GM21381 (cell line): ENCODE data around the gene GET4.
"Not testable (repeated sequence)": the region's sequence is repeated elsewhere in the genome, so short reads cannot be mapped to it uniquely, and the experiment has no call there.

Experiments used
- ATAC-seq: cut with Tn5 transposase; IDR thresholded peaks from one replicate; pipeline ENCODE4 v1.9.1; 2021; ENCODE audit warnings: mild to moderate bottlenecking, moderate library complexity; ENCODE audit not compliant: unreplicated experiment

The GET4 gene

DNA sequence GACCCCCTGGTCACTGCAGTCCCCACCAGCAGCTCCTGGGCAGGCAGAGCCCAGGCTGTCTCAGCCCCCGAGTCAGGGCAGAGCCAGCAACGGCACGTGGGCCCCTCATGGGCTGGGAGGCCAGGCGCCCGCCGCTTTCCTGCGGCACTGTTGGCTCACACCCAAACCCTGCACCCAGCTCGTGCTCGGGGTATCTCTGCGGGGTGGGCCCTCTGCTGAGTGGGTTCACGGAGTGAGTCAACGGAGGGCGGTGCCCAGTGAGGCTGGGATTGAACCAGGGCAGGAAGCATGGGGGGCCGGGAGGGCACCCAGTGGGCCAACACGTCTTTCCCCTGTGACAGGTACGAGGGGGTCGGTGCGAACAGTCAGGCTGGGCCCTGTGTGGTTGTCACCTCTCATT is 49.2 kb downstream of the GET4 start:
- no peak for ATAC-seq

DNA sequence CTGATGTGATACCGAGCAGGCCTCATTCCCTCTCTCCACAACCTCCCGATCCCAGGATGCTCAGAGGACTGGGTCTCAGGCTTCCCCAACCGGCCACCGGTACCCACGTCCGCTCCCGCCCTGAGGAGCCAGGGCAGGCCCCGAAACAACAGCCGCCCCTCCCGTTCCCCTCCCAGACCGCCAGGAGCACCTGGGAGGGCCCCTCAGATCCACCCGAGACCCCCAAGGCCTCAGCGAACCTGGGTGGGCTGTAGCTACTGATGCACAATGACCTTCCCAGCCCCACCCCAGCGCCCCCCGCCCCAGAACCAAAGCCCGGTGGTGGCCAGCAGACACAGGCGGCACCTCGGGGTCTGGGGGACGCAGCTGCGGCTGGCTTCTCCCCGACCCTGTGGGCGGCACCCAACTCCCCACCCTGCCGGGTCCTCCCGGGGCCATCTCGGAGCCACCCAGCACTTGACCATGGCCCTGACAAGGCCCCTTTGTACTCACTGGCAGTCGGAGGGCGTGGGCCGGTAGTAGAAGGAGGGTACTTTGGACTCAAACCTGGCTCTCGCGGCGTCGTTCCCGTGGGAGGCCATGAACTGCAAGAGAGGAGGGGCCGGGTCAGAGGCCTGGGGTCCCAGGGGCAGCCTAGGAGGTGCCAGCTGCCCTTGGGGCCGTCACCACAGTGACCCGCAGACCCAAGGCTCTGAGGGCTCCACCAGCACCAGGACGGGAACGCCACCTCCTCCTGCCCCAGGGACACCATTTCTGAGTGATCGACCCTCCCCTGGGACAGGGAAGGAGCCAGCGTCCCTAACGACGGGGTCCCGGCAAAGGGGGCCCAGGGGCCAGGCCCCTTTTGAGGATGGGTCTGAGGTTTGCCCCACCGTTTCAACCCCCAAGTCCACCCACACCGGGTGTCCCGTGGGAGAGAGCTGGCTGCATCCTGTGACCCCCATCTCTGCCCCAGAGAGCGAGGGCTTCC is 50.0 kb downstream of the GET4 start:
- no peak for ATAC-seq

DNA sequence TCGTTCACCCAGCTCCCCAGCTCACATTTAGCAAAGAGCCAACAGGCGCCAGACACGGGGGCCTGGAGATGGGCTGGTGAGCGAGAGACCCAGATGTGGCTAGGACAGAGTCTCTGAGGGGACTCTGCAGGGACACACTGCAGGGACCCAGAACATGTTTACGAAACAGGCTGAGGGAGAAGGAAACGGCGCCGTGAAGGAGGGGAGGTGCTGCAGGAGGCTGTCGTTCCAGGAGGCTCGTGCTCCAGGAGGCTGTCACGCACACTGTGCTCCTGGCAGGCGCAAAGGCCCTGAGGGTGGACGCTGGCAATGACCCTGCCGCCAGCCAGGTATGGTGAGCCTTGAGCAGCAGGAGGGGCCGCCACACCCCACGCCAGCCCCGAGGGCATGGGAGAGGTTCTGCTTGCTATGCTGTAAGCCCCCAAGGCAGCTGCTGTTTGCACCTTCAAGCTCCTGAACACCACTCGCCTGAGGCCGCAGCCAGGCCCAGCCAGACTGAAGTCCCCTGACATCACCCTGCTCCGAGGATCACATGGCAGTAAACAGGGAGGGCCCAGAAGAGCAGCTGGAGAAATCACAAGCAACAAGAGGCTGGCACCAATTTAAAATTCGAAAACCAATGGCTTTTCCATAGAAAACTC is 50.8 kb downstream of the GET4 start:
- no peak for ATAC-seq

DNA sequence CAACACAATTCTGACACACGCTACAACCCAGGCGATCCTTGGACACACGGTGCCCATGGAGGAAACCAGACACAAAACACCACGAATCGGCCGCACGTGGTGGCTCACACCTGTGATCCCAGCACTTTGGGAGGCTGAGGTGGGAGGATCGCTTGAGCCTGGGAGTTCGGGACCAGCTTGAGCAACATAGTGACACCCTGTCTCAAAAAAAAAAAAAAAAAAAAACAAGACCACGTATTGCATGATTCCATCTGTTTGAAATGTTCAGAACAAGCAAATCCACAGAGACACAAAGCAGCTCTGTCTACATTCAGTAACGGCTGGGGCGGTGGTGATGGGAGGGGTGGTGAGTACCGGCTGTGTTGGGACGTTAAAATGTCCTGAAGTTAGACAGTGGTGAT is 53.0 kb downstream of the GET4 start:
- ATAC-seq = no peak

DNA sequence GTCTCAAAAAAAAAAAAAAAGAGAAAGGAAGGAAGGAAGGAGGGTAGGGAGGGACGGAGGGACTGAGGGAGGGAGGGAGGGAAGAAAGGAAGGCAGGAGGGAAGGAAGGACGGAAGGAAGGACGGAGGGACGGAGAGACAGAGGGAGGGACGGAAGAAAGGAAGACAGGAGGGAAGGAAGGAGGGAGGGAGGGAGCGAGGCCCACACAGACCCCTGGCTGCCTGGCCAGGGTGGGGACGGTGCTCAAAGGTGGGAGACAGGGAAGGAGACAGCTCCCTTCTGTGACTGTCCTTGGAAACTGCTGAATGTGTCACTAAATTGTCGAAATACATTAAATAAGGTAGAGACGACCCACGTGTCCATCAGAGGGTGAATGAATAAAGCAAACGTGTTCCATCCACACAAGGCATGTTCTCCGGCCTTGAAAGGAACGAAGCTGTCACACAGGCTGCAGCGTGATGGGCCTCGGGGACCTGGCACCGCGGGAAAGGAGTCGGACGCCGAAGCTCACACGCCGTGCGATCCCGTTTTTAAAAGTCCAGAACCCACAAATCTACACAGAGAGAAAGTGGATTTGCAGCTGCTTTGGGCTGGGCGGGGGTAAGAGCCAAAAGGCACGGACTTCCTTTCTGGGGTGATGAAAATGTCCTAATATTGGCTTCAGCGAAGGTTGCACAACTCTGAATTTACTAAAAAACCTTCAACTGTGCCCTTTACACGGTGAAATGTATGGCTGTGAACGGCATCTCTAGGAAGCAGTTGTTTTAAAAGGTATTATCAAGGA is 54.8 kb downstream of the GET4 start:
- no peak for ATAC-seq

DNA sequence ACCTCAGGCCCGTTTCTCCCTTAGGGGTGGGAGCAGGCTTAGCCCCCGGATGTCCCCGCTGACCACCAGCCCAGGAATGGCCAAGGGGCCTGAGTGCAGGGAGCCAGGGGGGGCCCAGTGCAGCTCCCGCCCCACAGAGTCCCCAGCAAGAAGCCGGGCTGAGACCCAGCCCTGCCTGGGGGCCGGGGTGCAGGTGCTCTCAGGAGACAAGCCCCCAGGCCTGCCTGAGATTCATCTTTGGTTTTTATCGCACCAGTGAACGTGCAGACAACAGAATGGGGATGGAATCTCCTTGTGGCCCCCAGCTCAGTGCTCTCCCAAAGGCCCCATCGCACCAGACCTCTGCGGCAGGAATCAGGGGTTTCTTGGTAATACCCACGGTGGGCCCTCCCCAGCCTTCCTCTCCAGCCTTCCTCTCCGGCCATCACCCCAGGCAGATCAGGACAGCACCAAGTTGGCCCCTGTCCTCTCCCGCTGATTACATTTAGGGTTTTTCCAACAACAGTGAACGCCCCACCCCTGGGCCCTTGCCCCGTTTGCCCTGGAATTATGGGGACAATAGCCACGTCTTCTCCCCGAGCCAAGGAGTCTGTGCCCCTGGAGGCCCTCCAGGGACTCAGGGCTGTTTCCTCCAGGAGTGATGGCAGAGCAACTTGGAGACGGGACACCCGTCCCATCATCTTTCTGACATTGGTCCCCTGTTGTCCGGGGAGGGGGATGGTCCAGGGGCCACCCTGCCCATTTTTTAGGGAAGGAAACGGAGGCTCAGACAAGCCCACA is 55.7 kb downstream of the GET4 start:
- no peak for ATAC-seq

DNA sequence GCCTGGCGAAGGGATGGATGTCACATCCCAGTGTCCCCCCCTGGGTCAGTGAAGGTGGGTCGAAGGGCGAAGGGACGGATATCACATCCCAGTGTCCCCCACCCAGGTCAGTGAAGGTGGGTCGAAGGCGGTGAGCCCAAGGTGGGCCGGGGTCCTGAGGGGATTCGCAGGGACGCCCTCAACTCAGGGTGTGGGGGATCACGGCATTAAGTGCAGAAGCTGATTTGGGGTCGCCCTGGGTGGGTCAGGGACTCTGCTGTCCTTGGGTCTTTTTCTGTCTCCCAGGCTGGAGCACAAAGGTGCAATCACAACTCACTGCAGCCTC is 56.3 kb downstream of the GET4 start:
- no peak for ATAC-seq

DNA sequence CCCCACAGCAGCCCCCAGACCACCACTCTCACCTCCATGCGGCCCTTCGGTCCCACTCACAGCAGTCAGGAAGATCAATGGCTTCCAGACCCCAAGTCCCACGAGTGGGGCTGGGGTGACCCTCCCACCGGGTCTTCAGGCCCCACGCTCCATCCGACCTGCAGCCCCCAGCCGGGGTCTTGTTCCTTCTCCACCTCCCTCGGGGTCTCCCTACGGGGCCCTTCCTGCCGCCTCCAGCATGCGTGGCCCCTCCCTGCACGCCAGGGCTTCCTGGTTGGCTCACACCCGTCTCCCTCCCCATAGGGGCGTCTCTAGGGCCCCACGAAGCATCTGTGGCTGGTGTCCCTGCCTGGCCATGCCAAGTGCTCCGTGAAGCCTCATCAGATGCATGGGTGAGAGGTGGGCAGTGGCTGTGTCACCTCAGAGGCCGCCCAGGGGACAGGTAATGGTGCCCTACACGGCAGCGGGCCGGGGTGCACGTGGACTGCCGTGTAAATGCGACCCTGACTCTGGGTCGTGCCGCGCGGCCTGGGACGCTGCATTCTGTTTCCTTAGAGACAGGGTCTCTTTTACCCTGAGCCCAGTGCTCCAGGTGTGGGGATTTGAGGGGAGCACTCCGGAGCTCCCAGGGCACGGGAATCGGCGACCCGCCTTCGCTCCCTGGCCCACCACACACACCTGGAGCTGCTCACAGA is 58.3 kb downstream of the GET4 start:
- ATAC-seq = no peak

DNA sequence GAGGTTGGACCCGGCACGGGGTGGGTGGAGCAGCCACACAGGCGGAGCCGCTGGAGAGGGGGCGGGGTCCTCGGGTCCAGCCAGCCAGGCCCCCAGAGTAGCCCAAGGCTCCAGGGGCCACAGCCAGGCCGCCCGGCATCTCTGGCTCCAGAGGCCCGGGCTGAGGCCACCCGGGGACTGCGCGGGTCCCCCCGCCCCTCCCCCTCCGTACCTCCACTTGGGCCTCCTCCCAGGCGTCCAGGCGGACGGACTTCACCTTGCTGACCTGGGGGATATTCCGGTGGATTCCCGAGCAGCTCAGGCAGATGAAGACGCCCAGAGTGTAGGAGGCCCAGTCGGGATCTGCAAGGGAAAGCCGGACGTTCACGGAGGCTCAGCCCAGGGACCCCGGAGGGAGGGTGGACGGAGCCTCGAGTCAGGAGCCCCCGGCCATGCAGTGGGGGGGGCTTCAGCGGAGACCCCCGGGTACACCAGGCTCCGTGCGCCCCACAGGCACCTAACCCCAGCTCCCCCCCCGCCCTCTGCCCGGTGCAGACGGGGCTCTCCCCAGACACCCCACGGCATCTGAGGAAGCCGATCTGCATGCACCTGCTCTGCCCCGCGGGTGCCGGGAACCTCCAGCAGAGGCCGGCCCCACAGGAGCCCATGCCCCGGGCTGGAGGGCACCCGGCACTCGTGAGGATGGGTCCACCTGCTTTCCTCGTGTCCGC is 59.0 kb downstream of the GET4 start:
- no peak for ATAC-seq

DNA sequence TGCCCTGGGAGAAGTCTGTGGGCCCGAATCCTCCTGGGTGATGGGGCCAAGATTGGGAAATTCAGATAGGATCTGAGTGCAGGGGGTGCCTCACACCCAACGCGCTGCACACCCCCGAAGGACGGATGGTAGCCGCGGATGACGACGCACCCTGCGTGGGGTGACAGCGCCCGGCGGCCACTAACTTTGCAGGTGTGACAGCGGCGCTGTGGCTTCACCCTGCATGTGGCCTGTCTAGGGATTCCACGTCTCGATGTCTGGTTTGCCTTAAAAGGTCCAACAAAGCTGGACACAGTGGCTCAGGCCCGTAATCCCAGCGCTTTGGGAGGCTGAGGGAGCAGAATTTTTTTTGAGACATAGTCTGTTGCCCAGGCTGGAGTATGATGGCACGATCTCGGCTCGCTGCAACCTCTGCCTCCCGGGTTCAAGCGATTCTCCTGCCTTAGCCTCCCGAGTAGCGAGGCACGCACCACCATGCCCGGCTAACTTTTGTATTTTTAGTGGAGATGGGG is 59.6 kb downstream of the GET4 start:
- no peak for ATAC-seq

DNA sequence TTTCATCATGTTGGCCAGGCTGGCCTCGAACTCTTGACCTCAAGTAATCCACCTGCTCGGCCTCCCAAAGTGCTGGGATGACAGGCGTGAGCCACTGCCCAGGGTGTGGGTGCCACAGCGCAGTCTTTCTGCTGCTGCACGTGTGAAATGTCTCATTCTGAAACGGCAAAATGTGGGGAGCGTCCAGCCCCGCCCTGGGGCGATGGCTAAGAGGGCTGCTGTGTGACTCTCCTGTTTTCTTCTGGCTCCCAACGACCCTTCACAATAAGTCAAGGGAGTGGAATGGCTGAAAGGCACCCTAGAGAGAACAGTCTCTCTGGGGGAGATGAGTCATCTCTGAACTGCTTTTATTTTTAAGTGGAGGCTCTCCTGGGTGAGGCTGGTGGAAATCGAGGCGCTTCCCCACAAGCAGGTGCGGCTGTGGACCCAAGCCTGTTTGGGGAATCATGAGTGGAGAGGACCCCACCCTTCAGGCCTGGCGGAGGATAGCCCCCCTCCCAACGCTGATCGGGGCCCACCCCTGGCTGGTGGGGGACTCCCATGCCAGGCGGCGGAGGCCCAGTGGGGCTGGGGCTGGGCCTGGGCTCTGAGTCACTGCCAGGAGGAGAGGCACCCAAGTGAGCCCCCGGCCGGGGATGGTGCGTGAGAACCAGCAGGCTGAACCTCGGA is 60.2 kb downstream of the GET4 start:
- peak; percentile 75 for ATAC-seq

DNA sequence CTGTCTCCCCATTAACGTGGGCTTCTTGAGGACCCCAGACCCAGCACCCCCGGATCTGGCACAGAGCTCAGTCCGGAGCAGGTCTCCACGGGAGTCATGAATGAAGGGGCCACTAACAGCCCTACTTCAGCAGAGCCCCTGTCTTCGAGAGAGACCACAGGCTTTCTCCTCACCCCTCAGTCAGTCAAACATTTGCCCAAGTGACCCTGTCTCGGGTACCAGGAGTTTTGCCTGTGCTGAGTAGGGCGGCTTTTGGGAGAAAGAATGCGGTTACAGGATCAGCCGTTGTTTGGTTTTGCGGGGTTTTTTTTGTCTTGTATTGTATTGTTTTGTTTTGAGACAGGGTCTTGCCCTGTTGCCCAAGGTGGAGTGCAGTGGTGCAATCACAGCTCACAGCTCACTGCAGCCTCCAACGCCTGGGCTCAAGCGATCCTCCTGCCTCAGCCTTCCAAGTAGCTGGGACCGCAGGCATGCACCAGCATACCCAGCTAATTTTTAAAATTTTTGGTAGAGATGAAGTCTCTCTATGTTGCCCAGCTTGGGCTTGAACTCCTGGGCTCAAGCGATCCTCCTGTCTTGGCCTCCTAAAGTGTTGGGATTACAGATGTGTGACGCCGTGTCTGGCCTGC is 61.6 kb downstream of the GET4 start:
- no peak for ATAC-seq

DNA sequence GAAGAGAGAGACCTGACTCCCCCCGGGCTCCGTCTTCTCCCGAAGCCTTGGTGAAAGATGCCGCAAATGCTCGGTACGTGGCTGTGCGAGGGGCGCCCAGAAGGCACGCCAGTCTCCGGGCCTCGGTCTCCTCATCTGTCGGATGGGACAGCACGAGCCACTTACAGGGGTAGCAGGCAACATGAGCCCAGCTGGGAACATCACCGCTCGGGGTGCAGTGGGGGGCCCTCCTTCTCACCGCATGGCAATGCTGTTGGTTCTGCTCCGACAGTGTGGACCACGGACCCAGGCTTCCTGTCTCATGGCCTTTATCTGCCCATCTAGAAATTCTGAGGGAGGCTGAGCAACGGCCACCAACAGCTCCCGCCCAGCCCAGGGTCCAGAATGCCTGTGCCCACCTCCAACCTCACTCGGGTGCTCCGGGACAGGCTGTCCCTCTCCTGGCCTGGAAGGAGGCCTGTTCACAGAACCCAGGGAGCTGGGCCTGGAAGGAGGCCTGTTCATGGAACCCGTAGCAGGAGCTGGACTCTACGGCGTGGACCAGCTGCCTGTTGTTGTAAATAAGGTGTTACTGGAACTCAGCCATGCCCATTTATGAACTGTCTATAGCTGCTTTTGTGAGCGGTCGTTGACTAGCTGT is 62.3 kb downstream of the GET4 start:
- no peak for ATAC-seq

DNA sequence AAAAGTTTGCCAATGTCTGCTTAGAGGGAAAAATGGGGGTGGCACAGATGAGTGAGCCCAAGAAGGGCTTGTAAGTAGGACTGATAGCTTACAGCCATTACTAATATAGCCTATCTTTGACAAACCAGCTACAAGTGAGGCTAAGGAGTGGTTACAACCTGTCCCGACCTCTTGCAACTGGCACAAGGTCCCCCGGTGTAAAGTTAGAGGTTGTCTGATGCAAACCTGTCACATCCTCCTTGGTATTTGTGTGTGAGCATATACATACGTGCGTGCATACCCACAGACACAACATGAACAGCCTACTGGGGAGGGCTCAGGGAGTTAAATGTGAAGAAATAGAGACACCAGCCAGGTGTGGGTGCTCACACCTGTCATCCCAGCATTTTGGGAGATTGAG is 63.5 kb downstream of the GET4 start:
- ATAC-seq = no peak

DNA sequence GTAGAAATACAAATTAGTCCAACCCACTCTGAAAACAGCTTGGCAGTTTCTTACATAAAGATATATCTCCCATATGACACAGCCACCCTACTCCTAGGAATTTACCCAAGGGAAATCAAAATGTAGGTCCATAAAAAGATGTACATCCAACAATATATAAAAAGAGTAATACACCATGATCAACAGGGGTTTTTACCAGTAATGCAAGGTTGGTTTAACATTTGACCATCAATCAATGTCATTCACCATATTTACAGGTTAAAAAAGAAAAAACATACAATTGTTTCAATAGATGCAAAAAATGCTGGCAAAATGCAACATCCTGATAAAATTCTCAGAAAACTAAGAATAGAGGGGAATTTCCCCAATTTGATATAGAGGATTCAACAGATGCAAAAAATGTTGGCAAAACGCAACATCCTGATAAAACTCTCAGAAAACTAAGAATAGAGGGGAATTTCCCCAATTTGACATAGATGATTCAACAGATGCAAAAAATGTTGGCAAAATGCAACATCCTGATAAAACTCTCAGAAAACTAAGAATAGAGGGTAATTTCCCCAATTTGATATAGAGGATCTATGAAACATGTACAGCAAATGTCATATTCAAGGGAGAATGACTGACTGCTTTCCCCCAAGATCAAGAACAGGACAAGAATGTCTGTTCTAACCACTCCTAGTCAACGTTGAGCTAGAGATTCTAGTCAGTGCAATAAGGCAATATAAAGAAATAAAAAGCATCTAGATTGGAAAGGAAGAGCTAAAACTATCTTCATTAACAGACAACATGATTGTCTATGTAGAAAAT is 64.5 kb downstream of the GET4 start:
- ATAC-seq = no peak

DNA sequence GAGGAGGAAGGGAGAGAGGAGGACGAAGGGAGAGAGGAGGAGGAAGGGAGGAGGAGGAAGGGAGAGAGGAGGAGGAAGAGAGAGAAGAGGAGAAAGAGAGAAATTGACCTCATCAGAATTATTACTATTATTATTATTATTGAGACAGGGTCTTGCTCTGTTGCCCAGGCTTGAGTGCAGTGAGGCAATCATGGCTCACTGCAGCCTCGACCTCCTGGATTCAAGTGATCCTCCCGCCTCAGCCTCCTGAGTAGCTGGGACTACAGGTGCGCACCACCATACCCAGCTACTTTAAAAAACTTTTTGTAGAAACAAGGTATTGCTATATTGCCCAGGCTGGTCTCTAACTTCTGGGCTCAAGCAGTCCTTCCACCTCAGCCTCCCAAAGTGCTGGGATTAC is 67.4 kb downstream of the GET4 start:
- ATAC-seq = not testable (repeated sequence)

DNA sequence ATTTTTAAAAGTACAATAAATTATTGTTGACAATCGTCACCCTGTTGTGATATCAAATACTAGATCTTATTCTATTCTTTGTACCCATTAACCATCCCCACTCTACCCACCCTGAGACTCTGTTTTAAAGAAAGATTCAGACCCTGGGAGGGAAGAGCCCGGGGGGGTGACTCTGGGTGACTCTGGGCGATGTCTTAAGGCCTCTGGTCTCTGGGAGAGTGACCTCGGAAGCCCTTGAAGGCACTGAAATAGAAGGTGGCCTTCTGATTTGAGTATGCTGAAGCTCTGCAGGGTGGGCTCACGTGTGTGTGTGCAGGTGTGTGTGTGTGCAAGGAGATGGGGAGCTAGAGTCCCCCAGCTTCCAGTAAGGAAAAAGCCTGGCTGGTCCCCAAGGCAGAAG is 68.4 kb downstream of the GET4 start:
- ATAC-seq = no peak
